Left ventricle myocardium inferior (tissue), 1 donor: ENCODE data around the gene KRT85. TPM values are rescaled to one million over a fixed set of nuclear protein-coding genes. Genes with fewer than 3 reads are reported as not detected.
"Not testable (repeated sequence)": the region's sequence is repeated elsewhere in the genome, so short reads cannot be mapped to it uniquely, and the experiment has no call there.

Source experiments
- DNase-seq: peaks from one replicate; pipeline ENCODE4 v3.0.0-alpha.2; 2020
- H3K27ac ChIP-seq: fragments of 200-600 bp; replicated peaks from 2 replicates; pipeline ENCODE4 v1.8.0; 2021
- H3K27me3 ChIP-seq: fragments of 200-600 bp; 2 replicates; pipeline ENCODE4 v1.8.0; 2021; ENCODE audit warnings: low read depth
- H3K36me3 ChIP-seq: fragments of 200-600 bp; 2 replicates; pipeline ENCODE4 v1.8.0; 2021
- H3K4me1 ChIP-seq: fragments of 200-600 bp; 2 replicates; pipeline ENCODE4 v1.8.0; 2021
- H3K4me3 ChIP-seq: fragments of 200-600 bp; 2 replicates; pipeline ENCODE4 v1.8.0; 2021; ENCODE audit warnings: mild to moderate bottlenecking, moderate library complexity
- H3K9me3 ChIP-seq: fragments of 200-600 bp; replicated peaks from 2 replicates; pipeline ENCODE4 v1.8.0; 2021
- CTCF ChIP-seq: fragments of 200-600 bp; IDR thresholded peaks from 2 replicates; pipeline ENCODE4 v1.8.0; 2021; ENCODE audit warnings: antibody characterized with exemption, mild to moderate bottlenecking, borderline replicate concordance
- intact Hi-C: fragments of 100-400 bp; cut with micrococcal nuclease; formaldehyde crosslinking; loops from one replicate; pipeline ENCODE4 v1.11.0; 2022
- total RNA-seq: library from RNA; stranded (reverse); fragmentation: NEBNext Ultra II Directional; extraction: Animal tissue kit (Norgen Biotek cat#: 25700); gene quantifications from one replicate; pipeline ENCODE4 v1.2.1, GENCODE V29; 2021
- donor health status: DM: no; HTN: yes; CAD: no; lungs with severe emphysema.

The KRT85 gene
- total RNA-seq, 1 donor from 2014 or later: not detected

GRCh38 chr12:52317468-52318052 is 49.7 kb downstream of the KRT85 start:
- H3K36me3 ChIP-seq: no peaks in the 10 kb centered on the region
- no peak for TF ChIP-seq CTCF
- peaks cover 88% of the 10 kb centered on the region for H3K27me3 ChIP-seq
- intact Hi-C loops: no loop called here
- no peaks in the 10 kb centered on the region for H3K9me3 ChIP-seq
- no peak overlapping the region for H3K4me3 ChIP-seq
- no peak overlapping the region for H3K27ac ChIP-seq
- no peaks in the 10 kb centered on the region for H3K4me1 ChIP-seq
- no peak for DNase-seq

- no peaks in the 10 kb centered on the region for H3K4me1 ChIP-seq
- H3K36me3 ChIP-seq: no peaks in the 10 kb centered on the region
- peaks cover 88% of the 10 kb centered on the region for H3K27me3 ChIP-seq
- TF ChIP-seq CTCF: no peak
- no peak for DNase-seq
- H3K27ac ChIP-seq: no peak overlapping the region
- intact Hi-C loops: no loop called here
- no peak overlapping the region for H3K4me3 ChIP-seq
- no peaks in the 10 kb centered on the region for H3K9me3 ChIP-seq
Observed at GRCh38 chr12:52316701-52317100, 50.6 kb downstream of the KRT85 start.

DNA sequence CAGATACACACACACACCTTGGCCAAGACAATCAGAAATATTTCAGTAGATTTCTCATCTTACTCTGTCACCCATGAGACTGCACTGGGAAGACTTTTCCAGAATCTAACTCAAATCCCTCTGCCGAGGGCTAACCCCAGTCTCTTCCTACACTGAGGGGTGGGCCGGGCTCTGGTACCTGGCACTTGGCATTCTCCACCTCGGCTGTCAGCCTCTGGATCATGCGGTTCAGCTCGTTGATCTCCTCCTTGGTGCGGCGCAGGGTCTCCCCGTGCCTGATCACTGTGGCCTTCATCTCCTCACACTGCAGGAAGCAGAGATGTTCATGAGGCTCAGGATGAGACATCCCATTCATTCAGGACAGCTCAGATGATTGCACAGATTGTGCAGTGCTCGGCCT is 51.0 kb downstream of the KRT85 start:
- Histone ChIP-seq H3K4me1 (peaks cover 2% of the 10 kb centered on the region), H3K4me3 (no peak overlapping the region), H3K9me3 (no peaks in the 10 kb centered on the region), H3K27ac (no peak overlapping the region), H3K27me3 (peaks cover 88% of the 10 kb centered on the region), H3K36me3 (no peaks in the 10 kb centered on the region)
- TF ChIP-seq CTCF: no peak
- intact Hi-C loops: no loop called here
- no peak for DNase-seq

- H3K27me3 ChIP-seq: peaks cover 88% of the 10 kb centered on the region
- H3K4me1 ChIP-seq, H3K4me3 ChIP-seq, H3K36me3 ChIP-seq, H3K9me3 ChIP-seq, intact Hi-C loops, DNase-seq, H3K27ac ChIP-seq: not testable (repeated sequence)
- TF ChIP-seq CTCF: peak; percentile 13
Observed at GRCh38 chr12:52315721-52316120, 51.6 kb downstream of the KRT85 start.

GRCh38 chr12:52314511-52314910 is 52.8 kb downstream of the KRT85 start:
- intact Hi-C loops: no loop called here
- no peak overlapping the region for H3K4me3 ChIP-seq
- H3K36me3 ChIP-seq: no peaks in the 10 kb centered on the region
- DNase-seq: no peak
- peaks cover 7% of the 10 kb centered on the region for H3K4me1 ChIP-seq
- no peak overlapping the region for H3K27ac ChIP-seq
- no peak for TF ChIP-seq CTCF
- peaks cover 88% of the 10 kb centered on the region for H3K27me3 ChIP-seq
- no peaks in the 10 kb centered on the region for H3K9me3 ChIP-seq
